RWPE2 (cell line): ENCODE results near the gene FAM151A.

Experiments used
- ATAC-seq: fragments of 200-7000 bp; cut with Tn5 transposase; 3 replicates; pipeline ENCODE4 v1.9.1; 2021; ENCODE audit warnings: low read depth
- DNase-seq: peaks from one replicate; pipeline ENCODE4 v3.0.0-alpha.2; 2020; ENCODE audit warnings: low spot score
- H3K27ac ChIP-seq: fragments of 450-650 bp; 2 replicates; pipeline ENCODE4 v1.5.1; 2017; ENCODE audit warnings: mild to moderate bottlenecking; ENCODE audit not compliant: poor library complexity, severe bottlenecking
- H3K27me3 ChIP-seq: fragments of 250-450 bp; sonication (Bioruptor Pico); 2 replicates; pipeline ENCODE4 v1.5.1; 2021; ENCODE audit warnings: mild to moderate bottlenecking, moderate library complexity; ENCODE audit not compliant: insufficient read depth, poor library complexity, severe bottlenecking
- H3K36me3 ChIP-seq: fragments of 250-450 bp; sonication (Bioruptor Pico); 2 replicates; pipeline ENCODE4 v1.5.1; 2020; ENCODE audit warnings: low read depth, mild to moderate bottlenecking, moderate library complexity
- H3K4me1 ChIP-seq: fragments of 250-450 bp; sonication (Bioruptor Pico); 2 replicates; pipeline ENCODE4 v1.5.1; 2021; ENCODE audit warnings: mild to moderate bottlenecking, moderate library complexity; ENCODE audit not compliant: insufficient read depth, poor library complexity, severe bottlenecking
- H3K4me3 ChIP-seq: fragments of 250-450 bp; sonication (Bioruptor Pico); 2 replicates; pipeline ENCODE4 v1.5.1; 2021; ENCODE audit warnings: mild to moderate bottlenecking, moderate library complexity; ENCODE audit not compliant: severe bottlenecking
- H3K9me3 ChIP-seq: fragments of 250-450 bp; sonication (Bioruptor Pico); 2 replicates; pipeline ENCODE4 v1.5.1; 2021; ENCODE audit warnings: mild to moderate bottlenecking, moderate library complexity; ENCODE audit not compliant: severe bottlenecking
- TF ChIP-seq, protein P1 (sequence below): fragments of 450-650 bp; IDR thresholded peaks from one replicate; pipeline ENCODE4 v1.5.1; 2017; ENCODE audit warnings: mild to moderate bottlenecking, moderate library complexity; ENCODE audit not compliant: poor library complexity, severe bottlenecking

FAM151A gene

DNA sequence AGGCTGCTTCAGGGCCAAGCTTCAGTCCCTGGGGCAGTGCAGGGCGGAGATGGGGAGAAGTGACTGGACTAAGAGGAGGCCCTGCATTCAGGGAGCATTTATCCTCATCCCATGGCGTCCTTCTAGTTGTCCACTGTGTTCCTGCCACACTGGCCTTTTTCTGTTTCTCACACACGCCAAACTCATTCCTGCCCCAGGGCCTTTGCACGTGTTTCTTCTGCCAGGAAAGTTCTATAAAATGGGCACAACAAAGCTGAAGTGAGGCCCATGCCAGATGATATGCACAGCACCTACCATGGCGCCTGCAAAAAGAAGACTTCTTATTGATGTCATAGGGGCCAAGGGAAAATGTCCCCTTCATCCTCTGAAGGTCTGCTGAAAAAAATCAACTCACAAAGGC lies 42.5 kb upstream of the FAM151A start:
- no peaks in the 10 kb centered on the region for H3K9me3 ChIP-seq
- no peaks in the 10 kb centered on the region for H3K27me3 ChIP-seq
- H3K36me3 ChIP-seq = no peaks in the 10 kb centered on the region
- no peak for DNase-seq
- ATAC-seq = no peak
- H3K27ac ChIP-seq = no peak overlapping the region
- TF ChIP-seq, protein P1, sequence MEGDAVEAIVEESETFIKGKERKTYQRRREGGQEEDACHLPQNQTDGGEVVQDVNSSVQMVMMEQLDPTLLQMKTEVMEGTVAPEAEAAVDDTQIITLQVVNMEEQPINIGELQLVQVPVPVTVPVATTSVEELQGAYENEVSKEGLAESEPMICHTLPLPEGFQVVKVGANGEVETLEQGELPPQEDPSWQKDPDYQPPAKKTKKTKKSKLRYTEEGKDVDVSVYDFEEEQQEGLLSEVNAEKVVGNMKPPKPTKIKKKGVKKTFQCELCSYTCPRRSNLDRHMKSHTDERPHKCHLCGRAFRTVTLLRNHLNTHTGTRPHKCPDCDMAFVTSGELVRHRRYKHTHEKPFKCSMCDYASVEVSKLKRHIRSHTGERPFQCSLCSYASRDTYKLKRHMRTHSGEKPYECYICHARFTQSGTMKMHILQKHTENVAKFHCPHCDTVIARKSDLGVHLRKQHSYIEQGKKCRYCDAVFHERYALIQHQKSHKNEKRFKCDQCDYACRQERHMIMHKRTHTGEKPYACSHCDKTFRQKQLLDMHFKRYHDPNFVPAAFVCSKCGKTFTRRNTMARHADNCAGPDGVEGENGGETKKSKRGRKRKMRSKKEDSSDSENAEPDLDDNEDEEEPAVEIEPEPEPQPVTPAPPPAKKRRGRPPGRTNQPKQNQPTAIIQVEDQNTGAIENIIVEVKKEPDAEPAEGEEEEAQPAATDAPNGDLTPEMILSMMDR = no peak
- H3K4me3 ChIP-seq = no peak overlapping the region
- H3K4me1 ChIP-seq = no peaks in the 10 kb centered on the region

DNA sequence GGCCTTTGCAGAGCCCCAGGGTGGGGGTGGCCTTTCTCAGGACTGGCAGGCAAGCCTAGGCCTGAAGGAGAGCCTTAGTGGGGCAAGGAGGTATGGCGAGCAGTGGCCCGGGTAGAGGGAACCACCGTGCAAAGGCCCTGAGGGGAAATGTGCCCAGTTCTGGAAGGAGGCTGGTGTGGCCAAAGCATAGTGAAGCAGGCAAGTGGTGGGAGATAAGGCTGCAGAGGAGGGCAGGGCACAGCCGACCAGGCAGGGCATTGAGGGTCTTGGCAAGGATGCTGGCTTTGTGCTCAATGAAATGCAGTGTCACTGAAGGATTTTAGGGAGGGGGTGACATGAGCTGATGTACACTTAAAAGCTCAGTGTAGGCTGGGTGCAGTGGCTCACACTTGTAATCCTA lies 41.0 kb upstream of the FAM151A start:
- Histone ChIP-seq H3K27me3 (no peaks in the 10 kb centered on the region), H3K4me3 (no peak overlapping the region), H3K27ac (no peak overlapping the region), H3K4me1 (no peaks in the 10 kb centered on the region), H3K36me3 (no peaks in the 10 kb centered on the region), H3K9me3 (no peaks in the 10 kb centered on the region)
- ATAC-seq (no peak), DNase-seq (no peak)
- TF ChIP-seq, protein P1 = no peak

DNA sequence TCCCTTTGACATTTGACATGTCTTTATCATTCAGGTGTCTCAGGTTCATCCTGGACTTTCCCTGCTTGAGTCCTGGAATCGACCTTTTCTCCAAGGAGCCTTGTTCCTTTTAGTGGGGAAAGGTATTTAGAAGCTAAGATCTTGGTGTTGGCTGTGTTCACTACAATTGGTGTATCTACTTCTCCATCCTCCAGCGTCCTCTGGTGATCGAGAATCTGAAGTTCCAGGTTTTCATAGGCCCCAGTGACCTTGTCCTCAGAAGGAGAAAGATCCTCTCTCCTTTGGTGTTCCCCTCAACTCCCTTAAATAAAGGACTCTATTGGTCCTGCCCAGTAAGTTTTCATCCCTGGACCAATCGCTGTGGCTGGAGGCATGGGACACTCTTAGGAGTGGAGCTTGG lies 40.4 kb upstream of the FAM151A start:
- TF ChIP-seq, protein P1 = no peak
- ATAC-seq (no peak), DNase-seq (no peak)
- Histone ChIP-seq H3K4me3 (no peak overlapping the region), H3K27me3 (no peaks in the 10 kb centered on the region), H3K27ac (no peak overlapping the region), H3K4me1 (no peaks in the 10 kb centered on the region), H3K36me3 (no peaks in the 10 kb centered on the region), H3K9me3 (no peaks in the 10 kb centered on the region)

DNA sequence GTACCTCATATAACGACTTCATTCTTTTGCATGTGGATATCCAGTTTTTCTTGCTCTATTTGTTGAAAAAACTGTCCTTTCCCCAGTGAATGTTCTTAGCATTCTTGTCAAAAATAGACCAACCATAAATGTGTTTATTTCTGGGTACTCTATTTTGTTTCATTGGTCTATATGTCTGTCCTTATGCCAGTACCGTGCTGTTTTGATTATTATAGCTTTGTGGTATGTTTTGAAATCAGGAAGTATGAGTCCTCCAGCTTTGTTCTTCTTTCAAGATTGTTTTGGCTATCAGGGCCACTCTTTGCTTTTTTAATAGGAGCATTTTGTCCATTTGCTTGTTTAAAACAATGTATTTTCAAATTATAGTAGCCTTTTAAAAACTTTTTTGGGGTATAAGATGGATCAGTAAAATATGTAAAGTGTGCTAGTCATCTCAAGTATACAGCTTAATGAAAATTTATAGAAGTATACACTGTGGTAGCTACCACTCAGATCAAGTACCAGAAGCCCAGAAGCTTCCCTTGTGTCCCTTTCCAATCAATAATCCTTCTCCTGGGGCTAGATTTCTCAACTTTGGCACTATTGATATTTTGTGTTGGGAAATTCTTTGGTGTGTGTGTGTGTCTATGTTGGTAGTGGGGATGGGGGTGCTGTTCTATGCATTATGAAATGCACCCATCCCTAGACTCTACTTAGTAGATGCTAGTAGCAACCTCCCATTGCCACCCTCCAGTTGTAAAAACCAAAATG lies 35.0 kb upstream of the FAM151A start:
- Histone ChIP-seq H3K27ac (no peak overlapping the region), H3K36me3 (no peaks in the 10 kb centered on the region), H3K27me3 (no peaks in the 10 kb centered on the region), H3K4me1 (no peaks in the 10 kb centered on the region), H3K4me3 (no peak overlapping the region), H3K9me3 (peaks cover 2% of the 10 kb centered on the region)
- ATAC-seq (no peak), DNase-seq (no peak)
- TF ChIP-seq, protein P1 = no peak

DNA sequence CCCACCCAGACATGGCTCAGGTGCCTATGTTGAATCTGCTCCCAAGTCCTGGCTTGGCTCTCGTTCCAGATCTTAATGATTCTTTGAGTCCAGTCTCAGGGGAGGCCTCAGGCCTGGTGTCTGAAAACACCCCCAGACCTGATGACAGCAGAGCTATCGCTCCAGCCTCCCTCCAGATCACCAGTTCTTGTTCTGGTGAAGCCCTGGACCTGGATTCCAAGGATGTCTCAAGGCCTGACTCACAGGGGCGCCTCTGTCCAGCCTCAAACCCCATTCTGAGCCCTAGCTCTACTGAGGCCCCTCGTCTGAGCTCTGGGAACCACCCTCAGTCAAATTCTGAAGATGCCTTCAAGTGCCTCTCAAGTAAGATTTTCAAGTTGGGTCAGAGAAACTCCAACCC lies 29.7 kb upstream of the FAM151A start:
- no peaks in the 10 kb centered on the region for H3K4me1 ChIP-seq
- H3K36me3 ChIP-seq = no peaks in the 10 kb centered on the region
- H3K27ac ChIP-seq = no peak overlapping the region
- TF ChIP-seq, protein P1 = no peak
- DNase-seq (no peak), ATAC-seq (no peak)
- peaks cover 1% of the 10 kb centered on the region for H3K9me3 ChIP-seq
- no peaks in the 10 kb centered on the region for H3K27me3 ChIP-seq
- no peak overlapping the region for H3K4me3 ChIP-seq
